B cell (primary cell): ENCODE measurements around the gene CFAP61. TPM values are rescaled to one million over a fixed set of nuclear protein-coding genes. Genes with fewer than 3 reads are reported as not detected.

Experiments used
- ATAC-seq: fragments of 200-7000 bp; cut with Tn5 transposase; one replicate; pipeline ENCODE4 v1.10.0; 2021; ENCODE audit warnings: low read depth, mild to moderate bottlenecking, moderate number of reproducible peaks, moderate library complexity
- CTCF ChIA-PET: fragments of 350-600 bp; sonication (Branson Sonifier 250); formaldehyde crosslinking; loops from one replicate; lab custom pipeline; 2021; ENCODE audit warnings: antibody characterized with exemption, inconsistent platforms; lab: Charles Lee
- POLR2A ChIA-PET: fragments of 350-600 bp; sonication (Branson Sonifier 250); formaldehyde crosslinking; loops from one replicate; lab custom pipeline; 2021; ENCODE audit warnings: antibody characterized with exemption; lab: Charles Lee
- DNase-seq: peaks from one replicate; pipeline ENCODE4 v3.0.0; 2013
- H2AFZ ChIP-seq: 2 replicates; pipeline ENCODE4 v1.6.1; 2012; ENCODE audit warnings: mild to moderate bottlenecking, low read depth, low read length; ENCODE audit not compliant: insufficient read depth, poor library complexity, severe bottlenecking
- H3K27ac ChIP-seq, 2 donors: 1 replicate in 1 of 2; 2 replicates in 1 of 2; pipeline ENCODE4 v1.5.1; 2012 to 2013; ENCODE audit warnings: low read length in 2 of 2, mild to moderate bottlenecking in 2 of 2, moderate library complexity in 1 of 2
- H3K27me3 ChIP-seq, 4 experiments: fragments of 200-600 bp in 1 of 4; sonication (generic) in 1 of 4; replicated peaks in 1 of 4; 1 replicate in 2 of 4; 2 replicates in 2 of 4; pipeline versions ENCODE4 v1.6.1 to v1.7.0; 2013 to 2016; ENCODE audit warnings: low read length in 3 of 4, mild to moderate bottlenecking in 2 of 4, mixed read lengths in 1 of 4, moderate library complexity in 1 of 4; ENCODE audit not compliant: insufficient read depth in 4 of 4, control insufficient read depth in 3 of 4; ENCODE audit errors: control extremely low read depth in 1 of 4
- H3K36me3 ChIP-seq, 2 experiments: replicated peaks in 1 of 2; 1 replicate in 1 of 2; 2 replicates in 1 of 2; pipeline versions ENCODE4 v1.6.1 to v1.7.1; 2013; ENCODE audit warnings: low read length in 1 of 2; ENCODE audit not compliant: insufficient read depth in 2 of 2, control insufficient read depth in 1 of 2; ENCODE audit errors: control extremely low read depth in 1 of 2, extremely low read depth in 1 of 2
- H3K4me1 ChIP-seq, 2 donors: fragments of 200-600 bp in 1 of 2; sonication (generic) in 1 of 2; 1 replicate in 1 of 2; 2 replicates in 1 of 2; pipeline versions ENCODE4 v1.5.1 to v1.6.1; 2013 to 2017; ENCODE audit warnings: low read length in 2 of 2; ENCODE audit not compliant: control insufficient read depth in 2 of 2, insufficient read depth in 2 of 2
- H3K4me2 ChIP-seq: replicated peaks from 2 replicates; pipeline ENCODE3; 2012; ENCODE audit warnings: mild to moderate bottlenecking, low read depth, low read length; ENCODE audit not compliant: poor library complexity, severe bottlenecking
- H3K4me3 ChIP-seq, 5 experiments: fragments of 200-600 bp in 1 of 5; sonication (generic) in 1 of 5; 1 replicate in 3 of 5; 2 replicates in 2 of 5; pipeline versions ENCODE4 v1.5.1 to v1.7.0; 2011 to 2016; ENCODE audit warnings: low read length in 4 of 5, mild to moderate bottlenecking in 4 of 5, low read depth in 2 of 5, control low read depth in 1 of 5, moderate library complexity in 1 of 5; ENCODE audit not compliant: insufficient read depth in 1 of 5; ENCODE audit errors: control extremely low read depth in 1 of 5, extremely low read depth in 1 of 5
- H3K79me2 ChIP-seq: fragments of 200-600 bp; sonication (generic); one replicate; pipeline ENCODE4 v1.6.0; 2016; ENCODE audit warnings: low read length; ENCODE audit not compliant: control insufficient read depth, insufficient read depth
- H3K9ac ChIP-seq: fragments of 200-600 bp; sonication (generic); 2 replicates; pipeline ENCODE4 v1.6.1; 2017; ENCODE audit warnings: mild to moderate bottlenecking, low read length, moderate library complexity
- H3K9me3 ChIP-seq, 3 donors: one replicate each; pipeline versions ENCODE4 v1.6.1 to v1.7.1; 2013; ENCODE audit warnings: low read length in 2 of 3; ENCODE audit not compliant: control insufficient read depth in 2 of 3, insufficient read depth in 1 of 3; ENCODE audit errors: control extremely low read depth in 1 of 3
- H4K20me1 ChIP-seq: 2 replicates; pipeline ENCODE4 v1.6.0; 2012; ENCODE audit warnings: mild to moderate bottlenecking, low read length; ENCODE audit not compliant: insufficient read depth, control insufficient read depth, poor library complexity, severe bottlenecking
- H3K27ac Mint-ChIP-seq: one replicate; pipeline ENCODE4 v1.8.0; 2021; ENCODE audit warnings: mixed read lengths
- H3K27me3 Mint-ChIP-seq: one replicate; pipeline ENCODE4 v1.8.0; 2021; ENCODE audit warnings: mixed read lengths
- H3K4me1 Mint-ChIP-seq: one replicate; pipeline ENCODE4 v1.8.0; 2021; ENCODE audit warnings: mixed read lengths
- H3K4me3 Mint-ChIP-seq: one replicate; pipeline ENCODE4 v1.8.0; 2021; ENCODE audit warnings: mixed read lengths
- H3K9me3 Mint-ChIP-seq: one replicate; pipeline ENCODE4 v1.8.0; 2022; ENCODE audit warnings: mixed read lengths; ENCODE audit not compliant: insufficient read depth
- CTCF ChIP-seq: fragments of 200-600 bp; IDR thresholded peaks from one replicate; pipeline ENCODE4 v1.8.0; 2022; ENCODE audit warnings: antibody characterized with exemption, mild to moderate bottlenecking
- EZH2 ChIP-seq: IDR thresholded peaks from 2 replicates; pipeline ENCODE4 v1.6.1; 2012; ENCODE audit warnings: borderline replicate concordance, low read depth, mild to moderate bottlenecking, moderate library complexity, low read length; ENCODE audit not compliant: insufficient read depth, poor library complexity, severe bottlenecking
- WGBS: methylation state at CpG from one replicate; pipeline ENCODE4 v1.1.5; 2013; ENCODE audit warnings: missing lambda C conversion rate; ENCODE audit not compliant: insufficient coverage; 5-methylcytosine and 5-hydroxymethylcytosine counted together
- intact Hi-C: fragments of 100-400 bp; cut with micrococcal nuclease; formaldehyde crosslinking; loops from one replicate; pipeline ENCODE4 v1.10.0; 2022
- polyA plus RNA-seq: library from polyadenylated mRNA; depleted of rRNA; stranded (reverse); fragments of >200 nt; gene quantifications from 2 replicates; pipeline ENCODE4 v1.2.3, GENCODE V29; 2012
- total RNA-seq, 2 donors: library from RNA; stranded (reverse); fragments of 120-200 nt in 1 of 2; gene quantifications; 1 replicate in 1 of 2; 2 replicates in 1 of 2; pipeline versions ENCODE4 v1.2.3 to v1.2.4, GENCODE V29; 2013 to 2022

The CFAP61 gene
- total and polyA plus RNA-seq, 2 donors (not counting 1 experiment from before 2014, with no cell fraction given): not detected

- CTCF ChIA-PET: no interaction called here
- no peaks in the 10 kb centered on the region for H3K9me3 Mint-ChIP-seq
- no peak overlapping the region for H3K9ac ChIP-seq
- no peak overlapping the region for H3K4me2 ChIP-seq
- peak overlapping the region; percentile 26 for H3K27ac Mint-ChIP-seq
- H3K79me2 ChIP-seq: no peaks in the 10 kb centered on the region
- DNase-seq (peak; percentile 24), ATAC-seq (no peak)
- no peaks in the 10 kb centered on the region for H4K20me1 ChIP-seq
- intact Hi-C loops: no loop called here
- no peaks in the 10 kb centered on the region for H3K36me3 ChIP-seq
- TF ChIP-seq CTCF: no peak
- TF ChIP-seq EZH2: no peak
- H3K27me3 ChIP-seq: peaks cover 0 to 67% (median 33%) of the 10 kb centered on the region in 4 experiments
- peaks cover 0 to 16% (median 1%) of the 10 kb centered on the region in 3 donors for H3K9me3 ChIP-seq
- H3K27me3 Mint-ChIP-seq: peaks cover 57% of the 10 kb centered on the region
- no peak overlapping the region for H3K4me3 ChIP-seq
- no peak overlapping the region for H3K27ac ChIP-seq
- POLR2A ChIA-PET: no interaction called here
- WGBS: 6% methylated on average over 9 of the region's 18 CpGs
- H3K4me3 Mint-ChIP-seq: peak overlapping the region; percentile 29
- peaks cover 27 to 31% of the 10 kb centered on the region in 2 donors for H3K4me1 ChIP-seq
- peaks cover 40% of the 10 kb centered on the region for H3K4me1 Mint-ChIP-seq
- H2AFZ ChIP-seq: no peak overlapping the region
These were observed 313.3 kb downstream of the CFAP61 start for GRCh38 chr20:20365480-20366161.

- Histone ChIP-seq H3K27me3 (peaks cover 0 to 67% (median 36%) of the 10 kb centered on the region in 4 experiments), H4K20me1 (no peaks in the 10 kb centered on the region), H3K4me3 (no peak overlapping the region), H3K4me1 (peaks cover 27 to 31% of the 10 kb centered on the region in 2 donors), H3K27ac (no peak overlapping the region), H3K9me3 (peaks cover 0 to 16% (median 1%) of the 10 kb centered on the region in 3 donors), H3K4me2 (peak overlapping the region; percentile 78), H2AFZ (no peak overlapping the region), H3K36me3 (no peaks in the 10 kb centered on the region), H3K9ac (no peak overlapping the region), H3K79me2 (no peaks in the 10 kb centered on the region)
- no peak overlapping the region for H3K27ac Mint-ChIP-seq
- WGBS: 13% methylated on average over 13 of the region's 19 CpGs
- TF ChIP-seq EZH2 (no peak), CTCF (no peak)
- ATAC-seq (no peak), DNase-seq (no peak)
- intact Hi-C loops: no loop called here
- ChIA-PET CTCF (no interaction called here), POLR2A (no interaction called here)
- H3K4me3 Mint-ChIP-seq: peak overlapping the region; percentile 77
- peaks cover 55% of the 10 kb centered on the region for H3K27me3 Mint-ChIP-seq
- no peaks in the 10 kb centered on the region for H3K9me3 Mint-ChIP-seq
- H3K4me1 Mint-ChIP-seq: peaks cover 38% of the 10 kb centered on the region
These were observed 314.2 kb downstream of the CFAP61 start for GRCh38 chr20:20366551-20366875.
